HEK293T (cell line): ENCODE results near the gene SEC23IP.

Experiments used
- CTCF ChIA-PET: fragments of 350-600 bp; formaldehyde crosslinking; extraction: SDS; loops from one replicate; lab custom pipeline; 2021; ENCODE audit warnings: antibody characterized with exemption, inconsistent platforms; lab: Yijun Ruan, JAX
- POLR2A ChIA-PET: fragments of 350-600 bp; formaldehyde crosslinking; extraction: SDS; loops from one replicate; lab custom pipeline; 2020; ENCODE audit warnings: antibody characterized with exemption, inconsistent platforms; lab: Yijun Ruan, JAX
- DNase-seq: peaks from one replicate; pipeline ENCODE4 v3.0.0; 2012; ENCODE audit warnings: mixed read lengths; ENCODE audit errors: extremely low spot score
- ARNT ChIP-seq: fragments of 450-650 bp; IDR thresholded peaks from 2 replicates; pipeline ENCODE4 v1.6.1; 2017; ENCODE audit warnings: mild to moderate bottlenecking
- BHLHE40 ChIP-seq: fragments of 450-650 bp; IDR thresholded peaks from 2 replicates; pipeline ENCODE4 v1.6.1; 2016; ENCODE audit warnings: mild to moderate bottlenecking, moderate library complexity, borderline replicate concordance
- CTBP1 ChIP-seq: fragments of 450-650 bp; IDR thresholded peaks from 2 replicates; pipeline ENCODE4 v1.6.1; 2016; ENCODE audit warnings: borderline replicate concordance
- ELF4 ChIP-seq: fragments of 450-650 bp; IDR thresholded peaks from 2 replicates; pipeline ENCODE4 v1.6.1; 2017; ENCODE audit warnings: antibody characterized with exemption
- FOXA1 ChIP-seq: fragments of 450-650 bp; IDR thresholded peaks from 2 replicates; pipeline ENCODE4 v1.6.1; 2016; ENCODE audit warnings: mild to moderate bottlenecking
- FOXK2 ChIP-seq: fragments of 450-650 bp; IDR thresholded peaks from 2 replicates; pipeline ENCODE4 v1.6.1; 2016; ENCODE audit warnings: mild to moderate bottlenecking
- FOXM1 ChIP-seq: fragments of 450-650 bp; IDR thresholded peaks from 2 replicates; pipeline ENCODE4 v1.6.1; 2017; ENCODE audit warnings: mild to moderate bottlenecking, borderline replicate concordance
- HDGF ChIP-seq: fragments of 450-650 bp; IDR thresholded peaks from 2 replicates; pipeline ENCODE4 v1.6.1; 2017; ENCODE audit warnings: antibody characterized with exemption, borderline replicate concordance
- L3MBTL2 ChIP-seq: fragments of 450-650 bp; conservative IDR thresholded peaks from 2 replicates; pipeline ENCODE4 v1.6.1; 2016; ENCODE audit warnings: mild to moderate bottlenecking
- LEF1 ChIP-seq: fragments of 450-650 bp; IDR thresholded peaks from 2 replicates; pipeline ENCODE4 v1.6.1; 2017; ENCODE audit warnings: mild to moderate bottlenecking, borderline replicate concordance
- NFRKB ChIP-seq: fragments of 450-650 bp; IDR thresholded peaks from 2 replicates; pipeline ENCODE4 v1.6.1; 2016; ENCODE audit warnings: mild to moderate bottlenecking, moderate library complexity
- SP1 ChIP-seq: fragments of 450-650 bp; IDR thresholded peaks from 2 replicates; pipeline ENCODE4 v1.6.1; 2017
- SUZ12 ChIP-seq: fragments of 450-650 bp; IDR thresholded peaks from 2 replicates; pipeline ENCODE4 v1.6.1; 2016; ENCODE audit warnings: mild to moderate bottlenecking
- TARDBP ChIP-seq: fragments of 450-650 bp; IDR thresholded peaks from 2 replicates; pipeline ENCODE4 v1.6.1; 2016
- ZNF384 ChIP-seq: fragments of 450-650 bp; IDR thresholded peaks from 2 replicates; pipeline ENCODE4 v1.6.1; 2016
- TF ChIP-seq, protein P1 (sequence below): fragments of 450-650 bp; IDR thresholded peaks from 2 replicates; pipeline ENCODE4 v1.6.1; 2016

Gene SEC23IP

DNA sequence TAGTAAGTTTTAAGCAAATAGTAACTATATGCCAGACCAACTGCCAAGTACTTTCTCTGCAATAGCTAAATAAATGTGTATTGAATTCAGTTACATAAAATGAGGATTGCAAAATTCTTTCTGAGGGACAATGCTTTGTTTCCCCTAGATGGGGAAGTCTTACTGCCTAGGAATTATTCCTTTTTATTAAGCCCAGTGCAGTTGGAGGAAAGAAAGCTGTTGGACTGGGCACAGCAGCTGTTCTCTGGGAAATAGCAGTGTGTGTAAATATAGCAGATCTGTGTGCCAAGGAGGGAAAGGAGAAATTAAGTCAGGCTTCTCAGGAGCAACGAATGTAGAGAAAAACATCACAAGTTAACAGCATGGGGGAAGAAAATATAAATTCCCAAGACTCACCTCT lies 77.1 kb downstream of the SEC23IP start:
- POLR2A ChIA-PET, result no interaction called here

DNA sequence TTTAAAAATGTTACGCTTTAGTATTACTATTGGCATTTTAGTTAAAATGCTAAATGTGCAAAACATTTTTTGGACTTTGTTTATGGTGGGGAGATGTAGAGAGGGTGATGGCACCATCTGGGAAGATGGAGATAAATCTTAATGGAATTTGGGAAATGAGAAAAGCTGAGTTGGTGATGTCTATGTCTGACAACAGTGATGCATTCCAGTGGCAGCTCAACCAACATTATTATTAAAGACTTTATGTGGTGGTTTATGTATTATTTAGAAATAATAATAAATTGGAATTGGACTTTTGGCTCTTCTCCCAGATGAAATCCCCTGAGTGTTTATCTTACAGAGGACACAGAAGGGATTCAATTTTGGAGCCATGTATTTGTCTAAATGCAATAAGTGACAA lies 77.6 kb downstream of the SEC23IP start:
- no peak for DNase-seq
- POLR2A ChIA-PET, result no interaction called here
- TF ChIP-seq LEF1 (no peak), ZNF384 (no peak), HDGF (no peak)
- TF ChIP-seq, protein P1, sequence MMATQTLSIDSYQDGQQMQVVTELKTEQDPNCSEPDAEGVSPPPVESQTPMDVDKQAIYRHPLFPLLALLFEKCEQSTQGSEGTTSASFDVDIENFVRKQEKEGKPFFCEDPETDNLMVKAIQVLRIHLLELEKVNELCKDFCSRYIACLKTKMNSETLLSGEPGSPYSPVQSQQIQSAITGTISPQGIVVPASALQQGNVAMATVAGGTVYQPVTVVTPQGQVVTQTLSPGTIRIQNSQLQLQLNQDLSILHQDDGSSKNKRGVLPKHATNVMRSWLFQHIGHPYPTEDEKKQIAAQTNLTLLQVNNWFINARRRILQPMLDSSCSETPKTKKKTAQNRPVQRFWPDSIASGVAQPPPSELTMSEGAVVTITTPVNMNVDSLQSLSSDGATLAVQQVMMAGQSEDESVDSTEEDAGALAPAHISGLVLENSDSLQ, result no peak
- CTCF ChIA-PET, result no interaction called here

More for the DNA sequence above, 77.1 kb downstream of the SEC23IP start:
- TF ChIP-seq FOXM1 (no peak), L3MBTL2 (no peak), CTBP1 (no peak), ARNT (no peak), NFRKB (no peak), TARDBP (no peak), ZNF384 (no peak), ELF4 (no peak), FOXA1 (no peak), LEF1 (no peak), SUZ12 (no peak), HDGF (no peak), SP1 (no peak), FOXK2 (no peak), BHLHE40 (no peak)
- TF ChIP-seq, protein P1, result no peak
- CTCF ChIA-PET, result no interaction called here
- DNase-seq, result no peak

DNA sequence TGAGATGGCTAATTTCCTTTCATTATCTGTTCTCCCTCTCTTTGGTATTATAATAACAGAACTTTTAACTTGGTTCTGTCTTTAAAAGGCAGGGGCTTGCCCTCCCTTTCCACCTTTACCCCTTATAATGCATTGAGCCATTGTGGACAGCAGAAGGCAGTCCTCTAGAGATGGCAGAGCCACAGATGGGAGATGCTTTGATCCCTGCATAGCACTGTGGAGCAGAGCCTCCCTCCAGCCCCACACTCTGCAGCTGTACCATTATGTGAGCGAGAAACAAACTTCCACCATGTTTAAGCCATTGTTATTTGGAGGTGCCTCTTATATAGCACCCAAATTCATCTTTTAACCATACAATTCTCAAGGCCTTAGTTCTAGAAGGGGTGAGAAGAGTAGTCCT lies 78.4 kb downstream of the SEC23IP start:
- POLR2A ChIA-PET, result no interaction called here
- TF ChIP-seq CTBP1 (no peak), TARDBP (no peak), ELF4 (no peak), ZNF384 (no peak), ARNT (no peak), L3MBTL2 (no peak), SUZ12 (no peak), LEF1 (no peak), FOXK2 (no peak), BHLHE40 (no peak), NFRKB (no peak), HDGF (no peak), SP1 (no peak), FOXM1 (no peak), FOXA1 (no peak)
- TF ChIP-seq, protein P1, result no peak
- DNase-seq, result no peak
- CTCF ChIA-PET, result no interaction called here

DNA sequence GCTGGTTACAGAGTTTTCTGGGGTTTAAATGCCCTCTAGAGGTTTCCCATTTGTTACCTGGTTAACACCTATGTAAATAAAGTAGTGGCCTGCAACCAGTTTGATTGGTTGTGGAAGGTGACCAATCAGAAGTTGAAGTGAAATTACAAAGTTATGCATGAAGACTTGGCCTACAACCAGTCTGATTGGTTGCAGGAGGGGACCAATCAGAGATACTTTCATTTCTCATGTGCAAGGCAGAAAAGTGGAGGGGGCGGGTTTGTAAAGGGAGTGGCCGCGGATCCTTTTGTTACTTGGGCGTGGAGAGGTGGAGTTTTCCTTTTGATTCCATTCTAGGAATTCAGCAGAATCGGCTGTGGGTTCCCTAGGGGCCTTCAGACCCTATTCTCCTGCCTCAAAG lies 80.8 kb downstream of the SEC23IP start:
- CTCF ChIA-PET, result no interaction called here

DNA sequence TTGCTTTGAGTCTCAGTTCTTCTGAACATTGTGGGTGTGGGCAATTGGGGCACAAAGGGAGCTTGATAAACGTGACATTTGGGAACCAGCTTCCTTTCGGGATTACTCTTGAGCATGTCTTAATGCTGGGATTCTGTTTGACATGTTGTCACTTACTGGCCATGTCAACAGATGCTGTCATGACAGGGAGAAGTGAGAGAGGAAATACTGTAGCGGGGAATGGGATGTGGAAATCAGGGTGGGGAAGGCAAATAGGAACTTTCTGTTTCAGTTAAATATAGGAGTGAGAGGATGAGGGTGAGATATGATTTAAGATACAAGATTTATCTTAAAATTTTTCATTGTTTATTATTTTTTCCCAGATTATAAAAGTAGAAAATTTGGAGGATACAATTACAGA lies 83.9 kb downstream of the SEC23IP start:
- POLR2A ChIA-PET, result no interaction called here
- no peak for DNase-seq
- CTCF ChIA-PET, result interaction anchor here (0.7 kb wide), 1 partner anchor 659 kb away, joined by 3 read pairs; no protein-coding TSS in a partner anchor
- TF ChIP-seq ELF4 (no peak), LEF1 (no peak), BHLHE40 (no peak), SP1 (no peak)

More for the DNA sequence above, 80.8 kb downstream of the SEC23IP start:
- POLR2A ChIA-PET, result no interaction called here
- TF ChIP-seq ELF4 (no peak), SP1 (no peak), ARNT (no peak), L3MBTL2 (no peak), HDGF (no peak), NFRKB (no peak), LEF1 (no peak), FOXK2 (no peak), SUZ12 (no peak), BHLHE40 (no peak)
- TF ChIP-seq, protein P1, result no peak
- no peak for DNase-seq

DNA sequence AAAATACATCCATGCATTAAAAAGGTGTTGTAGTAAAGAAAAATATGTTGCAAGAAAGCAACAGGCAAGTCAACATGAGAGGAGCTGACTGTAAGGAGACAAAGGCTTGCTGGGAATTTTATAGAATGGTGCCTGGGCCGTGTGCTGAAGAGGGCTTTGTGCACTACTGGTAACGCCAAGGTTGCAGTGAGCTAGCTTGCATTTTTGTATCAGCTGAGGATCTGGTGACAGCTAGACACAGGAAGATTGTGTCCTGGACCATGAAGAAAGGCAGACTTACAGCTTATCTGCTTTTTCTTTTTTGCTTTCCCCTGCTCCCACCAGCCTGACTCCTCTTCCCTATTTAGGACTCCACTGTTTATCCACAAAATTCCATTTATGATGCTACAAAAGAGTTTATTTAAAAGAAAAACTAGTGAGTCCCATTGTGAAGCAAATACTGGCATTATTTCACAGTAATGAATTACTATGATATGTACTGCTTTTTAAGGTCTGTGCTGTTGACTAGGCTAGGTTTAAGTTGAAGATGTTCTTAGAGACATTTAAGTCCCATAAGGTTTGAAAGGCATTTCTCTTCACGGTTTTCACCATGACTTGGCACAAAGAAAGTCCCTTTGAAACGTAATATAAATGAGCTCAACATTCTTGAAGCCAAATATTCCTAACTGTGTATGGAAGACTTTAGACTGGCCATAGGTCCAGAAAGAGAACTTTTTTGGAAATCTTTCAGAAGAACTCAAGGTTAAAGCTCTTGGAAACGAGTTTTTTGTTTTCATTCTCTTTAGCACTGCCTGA lies 88.6 kb downstream of the SEC23IP start:
- TF ChIP-seq ELF4, result no peak
- POLR2A ChIA-PET, result no interaction called here
- CTCF ChIA-PET, result interaction anchor here (0.9 kb wide), 1 partner anchor 227 kb away, joined by 3 read pairs; no protein-coding TSS in a partner anchor
- no peak for DNase-seq
